Renal pelvis (tissue), 12 donors: ENCODE measurements around the gene RHAG. TPM values are rescaled to one million over a fixed set of nuclear protein-coding genes. Genes with fewer than 3 reads are reported as not detected.
"Not testable (repeated sequence)": the region's sequence is repeated elsewhere in the genome, so short reads cannot be mapped to it uniquely, and the experiment has no call there.

ENCODE experiments used
- DNase-seq: peaks from one replicate; pipeline ENCODE4 v3.0.0-alpha.2; 2013
- long read RNA-seq, 16 experiments: transcript quantifications; one replicate each; lab custom pipeline, GENCODE V29; 2026
- polyA plus RNA-seq, 3 donors: library from polyadenylated mRNA; unstranded; fragments of 120-200 nt; gene quantifications; one replicate each; pipeline ENCODE4 v1.2.1, GENCODE V29; 2013; ENCODE audit not compliant: insufficient read length in 3 of 3

The RHAG gene
- 1 to 10 TPM in 1 of 3 donors, under 1 TPM in 2; 0.71 to 1.6 (median 0.88) TPM for polyA plus RNA-seq
- long read RNA-seq, donor 1, result 0 reads
- long read RNA-seq, donor 2, partial matches to known transcripts, result 0 of 2 reads
- long read RNA-seq, donor 2, other reads (novel, unspliced or antisense), result 0 of 2 reads
- long read RNA-seq, donor 3, result 0 reads
- long read RNA-seq, donor 4, partial matches to known transcripts, result 0 of 1 reads
- long read RNA-seq, donor 4, other reads (novel, unspliced or antisense), result 0 of 1 reads
- long read RNA-seq, donor 5, partial matches to known transcripts, result 0 of 1 reads
- long read RNA-seq, donor 5, other reads (novel, unspliced or antisense), result 0 of 1 reads
- long read RNA-seq, donor 6, result 0 reads
- long read RNA-seq, donor 7, result 0 reads
- long read RNA-seq, donor 8, result 0 reads
- long read RNA-seq, donor 9, result 0 reads
- long read RNA-seq, donor 10, result 0 reads
- long read RNA-seq, donor 11, result 0 reads
- long read RNA-seq, donor 12, partial matches to known transcripts, result 0 of 1 reads
- long read RNA-seq, donor 12, other reads (novel, unspliced or antisense), result 0 of 1 reads
- long read RNA-seq, donor 13, result 0 reads
- long read RNA-seq, donor 14, result 0 reads
- long read RNA-seq, donor 15, partial matches to known transcripts, result 0 of 1 reads
- long read RNA-seq, donor 15, other reads (novel, unspliced or antisense), result 0 of 1 reads
- long read RNA-seq, donor 16, result 0 reads

DNA sequence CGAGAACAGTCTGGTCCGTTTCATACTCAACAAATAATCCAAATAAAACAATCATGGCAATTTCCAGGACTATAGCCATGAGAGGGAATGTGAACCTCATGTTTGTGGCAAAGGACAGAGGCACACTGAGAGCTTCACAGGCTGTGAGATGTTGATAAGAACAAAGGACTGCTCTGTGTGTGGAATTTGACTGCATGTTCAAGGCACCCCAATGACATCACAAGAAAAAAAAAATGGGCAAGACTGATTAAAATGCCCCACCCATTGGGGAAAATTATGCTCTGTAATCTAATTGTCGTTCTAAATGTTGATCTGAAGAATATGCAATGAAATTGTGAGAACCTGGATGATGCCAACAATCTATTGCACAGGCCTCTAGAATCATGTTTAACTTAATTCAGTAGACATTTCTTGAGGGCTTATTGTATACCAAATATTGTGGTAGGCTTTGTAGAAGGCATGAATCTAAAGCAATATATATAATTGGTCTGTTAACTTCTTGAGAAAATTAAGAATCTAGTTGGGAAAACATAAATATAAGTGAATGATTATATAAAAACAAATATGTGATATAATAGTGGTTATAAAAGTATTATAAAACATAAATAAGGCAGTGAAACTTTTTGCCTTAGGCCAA is at the start of gene RHAG:
RHAG (minus strand) TSS at position 127 of the 637 bp plus-strand sequence; CDS start at position 100, 27 bp downstream.
- no peak for DNase-seq

DNA sequence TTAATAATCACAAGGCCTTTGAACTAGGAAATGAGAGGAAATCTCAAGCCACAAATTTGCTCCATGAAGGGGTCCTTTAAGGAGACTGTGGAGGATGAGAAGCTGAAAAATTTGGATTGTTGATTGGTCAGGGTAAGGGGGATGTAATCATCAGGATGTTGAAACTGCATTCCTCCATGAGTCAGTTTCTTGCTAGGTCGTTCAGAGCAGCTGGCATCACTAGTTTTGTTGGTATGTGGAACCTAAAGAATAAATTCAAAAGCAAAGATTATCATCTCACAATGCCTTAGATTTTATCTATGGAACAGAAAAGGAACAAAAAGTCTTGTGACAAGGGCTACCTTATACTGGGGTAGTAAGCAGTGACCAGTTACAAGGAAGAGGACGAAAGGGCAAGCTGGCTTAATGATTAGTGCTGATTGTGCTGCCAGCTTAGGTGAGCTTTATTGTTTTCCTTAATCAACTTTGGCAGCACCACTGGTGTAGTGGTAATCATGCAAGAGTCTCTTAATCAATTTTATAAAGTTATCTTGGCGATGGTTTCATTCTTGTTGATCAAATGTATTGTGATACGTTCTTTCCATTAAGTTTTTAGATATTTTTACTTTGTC is 40.1 kb upstream of the RHAG start:
- no peak for DNase-seq

DNA sequence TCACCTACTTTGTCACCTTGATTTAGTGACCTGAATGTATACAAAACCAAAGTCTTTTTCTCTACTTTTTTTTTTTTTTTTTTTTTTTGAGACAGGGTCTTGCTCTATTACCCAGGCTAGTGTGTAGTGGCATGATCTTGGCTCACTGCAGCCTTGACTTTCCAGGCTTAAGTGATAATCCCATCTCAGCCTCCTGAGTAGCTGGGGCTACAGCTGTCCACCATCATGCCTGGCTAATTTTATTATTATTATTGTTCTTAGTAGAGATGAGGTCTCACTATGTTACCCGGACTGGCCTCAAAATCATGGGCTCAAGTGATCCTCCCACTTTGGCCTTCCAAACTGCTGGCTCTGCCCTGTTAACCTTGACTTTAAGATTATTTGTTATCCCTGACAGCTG is 39.2 kb upstream of the RHAG start:
- DNase-seq, result no peak

DNA sequence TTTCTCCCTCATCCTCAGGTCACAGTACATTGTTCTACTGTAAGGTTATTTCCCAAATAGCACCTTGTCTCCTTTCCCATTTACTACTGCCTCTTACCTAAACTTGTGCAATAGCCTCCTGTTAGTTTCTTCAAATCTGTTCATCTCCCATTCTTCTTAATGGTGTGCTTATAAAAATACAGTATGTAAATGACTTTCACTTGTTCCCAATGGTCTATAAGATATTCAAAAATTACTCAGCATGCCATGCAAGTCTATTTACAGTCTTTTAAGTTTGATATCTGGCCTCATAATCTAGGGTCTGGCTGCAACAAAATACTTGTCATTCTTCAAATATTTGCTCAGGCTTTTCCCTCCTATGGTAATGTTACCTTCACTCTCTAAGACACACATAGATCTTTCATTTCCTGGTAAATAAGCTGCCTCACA is 31.5 kb upstream of the RHAG start:
- peak; percentile 14 for DNase-seq

DNA sequence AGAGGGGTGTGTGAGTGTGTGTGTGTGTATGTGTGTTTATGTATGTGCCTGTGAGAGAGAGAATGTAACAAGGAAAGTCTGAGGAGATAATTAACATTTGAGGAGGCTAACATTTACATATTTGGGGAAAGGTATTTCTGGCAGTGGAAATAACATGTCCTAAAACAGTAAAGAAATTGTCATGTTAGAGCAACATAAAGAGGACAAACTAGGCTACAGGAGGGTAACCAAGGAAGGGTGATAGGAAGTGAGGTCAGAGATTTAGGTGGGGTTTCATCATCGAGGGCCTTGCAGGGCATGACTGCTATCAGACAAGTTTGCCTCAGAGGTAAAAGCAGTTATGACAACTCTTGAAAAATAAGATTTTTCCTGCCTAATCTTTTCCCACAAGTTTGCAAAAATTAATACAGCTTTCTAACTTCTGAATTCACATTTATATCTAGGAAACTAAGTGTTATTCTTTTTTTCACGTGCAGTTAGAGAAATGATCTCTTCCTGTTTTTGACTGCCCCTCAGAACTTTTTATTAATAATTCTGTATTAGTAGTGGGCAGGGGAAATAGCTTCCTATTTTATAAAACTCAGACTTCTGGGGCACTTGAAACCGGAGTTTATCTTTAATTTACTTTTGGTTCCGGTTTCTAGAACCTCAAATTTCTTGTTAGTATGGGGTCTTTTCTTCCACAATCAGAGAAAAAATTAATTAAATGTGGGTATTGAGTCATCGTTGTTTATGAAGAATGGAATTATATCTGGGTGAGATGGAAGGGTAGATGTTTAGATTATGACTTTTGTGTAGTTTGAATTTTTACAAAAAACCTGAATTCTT is 30.5 kb upstream of the RHAG start:
- no peak for DNase-seq

DNA sequence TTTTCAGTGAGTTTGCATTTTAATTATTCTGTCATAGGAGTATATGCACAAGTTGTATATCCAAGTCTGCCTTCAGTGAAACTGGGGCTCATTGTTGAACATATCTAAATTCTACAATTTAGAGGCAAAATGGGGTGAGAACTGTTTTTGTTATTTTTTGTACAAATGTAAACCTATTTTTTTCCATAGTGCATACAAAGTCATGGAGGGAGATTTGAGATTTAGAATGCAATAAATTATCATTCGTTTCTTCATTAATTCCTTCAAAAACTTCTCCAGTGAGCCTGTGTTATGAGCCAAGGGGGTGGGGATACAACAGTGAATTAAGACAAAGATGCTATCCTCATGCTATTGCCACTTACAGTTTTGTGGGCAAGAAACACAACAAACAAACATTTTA is 29.8 kb upstream of the RHAG start:
- no peak for DNase-seq

DNA sequence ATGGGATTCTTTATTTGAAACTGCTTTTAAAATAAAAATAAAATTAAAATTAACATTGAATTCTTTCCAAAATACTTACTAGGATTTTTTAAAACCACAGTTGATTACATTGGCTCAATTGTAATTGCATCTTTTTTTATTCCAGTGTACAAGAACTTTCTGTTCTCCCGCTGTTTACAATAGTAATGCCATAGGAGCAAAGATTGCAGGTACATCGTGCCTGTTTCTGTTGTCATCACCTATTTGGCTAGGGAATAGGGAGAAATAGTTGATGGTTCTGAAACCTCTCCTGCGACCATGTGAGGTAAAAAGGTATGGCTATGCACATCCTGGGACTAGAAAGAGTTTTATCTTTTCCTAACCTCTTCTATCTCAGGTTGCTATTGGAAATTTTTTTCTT is 28.2 kb upstream of the RHAG start:
- DNase-seq, result no peak

DNA sequence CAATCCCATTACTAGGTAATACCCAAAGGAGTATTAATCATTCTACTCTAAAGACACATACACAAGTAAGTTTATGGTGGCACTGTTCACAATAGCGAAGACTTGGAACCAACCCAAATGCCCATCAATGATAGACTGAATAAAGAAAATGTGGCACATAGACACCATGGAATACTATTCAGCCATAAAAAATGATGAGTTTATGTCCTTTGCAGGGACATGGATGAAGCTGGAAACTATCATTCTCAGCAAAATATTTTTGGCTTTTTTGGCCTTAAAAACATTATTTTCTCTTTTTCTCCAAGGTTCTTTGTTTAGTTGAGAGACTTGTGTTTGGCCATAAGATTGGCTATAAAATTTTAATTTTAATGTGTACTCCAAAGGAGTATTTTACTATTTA is 27.4 kb upstream of the RHAG start:
- DNase-seq, result not testable (repeated sequence)

DNA sequence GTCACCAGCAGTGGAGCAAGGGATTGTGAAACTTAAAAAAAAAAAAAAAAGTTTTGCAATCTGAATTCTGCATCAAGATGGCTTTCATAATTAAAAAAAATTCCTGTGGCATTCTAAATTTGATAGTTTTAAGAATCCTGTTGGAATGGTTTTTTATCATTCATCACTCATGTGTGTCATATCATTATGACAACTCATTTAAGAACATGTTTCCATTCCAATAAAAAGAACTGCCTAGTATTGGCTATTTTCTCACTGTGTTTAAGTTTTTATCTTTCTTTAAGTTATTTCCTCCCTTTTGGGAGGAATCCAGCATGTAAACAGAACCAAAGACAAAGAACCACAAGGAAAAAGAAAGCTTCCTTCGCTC is 26.2 kb upstream of the RHAG start:
- DNase-seq, result no peak

DNA sequence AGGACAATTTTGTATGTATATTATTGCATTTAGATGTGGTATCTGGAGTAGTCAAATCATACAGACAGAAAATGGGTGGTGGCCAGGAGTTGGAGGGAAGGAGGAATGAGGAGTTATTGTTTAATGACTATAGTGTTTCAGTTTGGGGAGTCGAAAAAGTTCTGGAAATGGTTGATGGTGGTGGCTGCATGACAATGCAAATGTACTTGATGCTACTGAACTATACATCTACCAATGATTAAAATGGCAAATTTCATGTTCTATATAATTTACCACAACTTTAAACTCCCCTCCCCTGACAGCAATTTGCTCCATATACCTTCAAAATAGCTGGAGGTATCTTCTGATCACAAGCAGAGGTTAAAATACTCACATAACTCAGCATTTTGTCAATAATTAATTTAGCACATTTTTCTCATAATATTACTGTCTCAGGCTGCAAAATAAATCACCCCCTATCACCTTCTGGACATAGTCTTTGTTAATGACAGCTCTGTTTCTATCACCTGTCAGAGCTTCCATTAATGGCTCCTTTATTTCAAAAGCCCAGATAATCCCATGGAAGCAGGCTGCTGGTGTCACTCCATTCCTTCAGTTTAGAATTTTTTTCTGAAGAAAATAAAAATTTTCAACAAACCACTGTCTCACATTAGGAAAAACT is 25.7 kb upstream of the RHAG start:
- no peak for DNase-seq

DNA sequence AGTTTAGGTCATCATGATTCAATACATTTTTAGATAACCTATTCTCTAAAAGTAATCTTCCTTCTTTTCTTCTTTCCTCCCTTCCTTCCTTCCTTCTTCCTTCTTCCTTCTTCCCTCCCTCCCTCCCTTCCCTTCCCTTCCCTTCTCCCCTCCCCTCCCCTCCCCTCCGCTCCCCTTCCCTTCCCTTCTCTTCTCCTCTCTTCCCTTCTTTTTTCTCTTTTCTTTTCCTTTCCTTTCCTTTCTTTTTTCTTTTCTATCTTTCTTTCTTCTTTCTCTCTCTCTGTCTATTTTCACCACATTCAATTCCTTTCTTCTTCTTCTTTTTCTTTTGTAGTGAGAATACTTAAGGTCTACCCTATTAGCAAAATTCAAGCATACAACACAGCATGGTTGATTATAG is 17.3 kb upstream of the RHAG start:
- no peak for DNase-seq

DNA sequence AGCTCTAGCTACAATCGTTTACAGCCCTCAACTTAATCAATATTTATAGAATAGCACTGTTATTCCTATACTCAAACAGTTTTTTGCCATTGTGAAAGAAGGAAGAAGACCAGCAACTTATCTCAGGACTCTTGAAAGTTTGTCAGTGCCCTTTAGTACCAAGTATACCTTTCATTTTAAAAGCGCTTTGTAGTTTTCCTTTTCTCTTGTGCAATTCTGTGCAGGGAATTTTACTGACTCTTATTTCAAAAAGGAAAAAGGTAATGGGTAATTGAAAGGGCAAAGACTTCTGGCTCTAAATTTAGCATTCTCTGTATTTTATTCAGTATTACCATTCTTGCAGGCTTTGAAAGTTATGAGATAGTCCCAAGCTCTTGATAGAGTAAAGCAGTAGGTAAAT is 16.8 kb upstream of the RHAG start:
- no peak for DNase-seq

DNA sequence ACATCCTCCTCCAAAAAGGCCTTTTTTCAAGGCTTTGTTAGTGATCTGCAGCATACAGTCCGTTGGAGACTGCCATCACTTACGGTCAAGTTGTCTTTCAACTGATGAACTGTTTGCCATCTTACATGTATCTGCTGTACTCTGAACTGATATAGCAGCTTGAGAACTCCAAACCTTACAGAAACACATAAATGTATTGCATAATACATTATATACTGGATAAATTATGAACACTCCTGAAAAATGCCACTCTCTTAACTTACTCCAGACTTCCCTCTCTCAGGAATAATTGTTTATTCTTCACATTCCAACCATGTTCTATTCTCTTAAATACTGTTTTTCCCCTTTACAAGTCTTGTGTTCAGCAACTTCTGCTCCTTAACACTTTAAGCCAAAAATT is 14.6 kb upstream of the RHAG start:
- DNase-seq, result no peak

DNA sequence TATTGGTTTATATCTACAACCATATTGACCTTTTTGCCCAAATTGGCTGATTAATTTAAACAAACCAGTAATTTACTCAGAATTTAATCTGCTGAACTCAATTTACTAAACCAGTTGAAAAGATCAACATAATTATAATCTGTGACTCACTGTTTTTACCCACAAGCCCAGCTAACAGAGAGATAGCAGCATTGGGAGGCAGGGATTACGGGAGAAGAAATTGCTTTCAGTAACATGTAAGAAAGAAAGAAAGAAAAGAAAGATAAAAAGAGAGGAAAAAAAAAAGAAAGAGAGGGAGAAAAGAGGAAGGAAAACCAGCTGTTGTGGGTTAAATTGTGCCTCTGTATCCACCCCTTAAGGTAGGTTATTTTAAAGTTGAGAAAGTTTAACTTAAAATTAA is 13.3 kb upstream of the RHAG start:
- DNase-seq, result no peak

DNA sequence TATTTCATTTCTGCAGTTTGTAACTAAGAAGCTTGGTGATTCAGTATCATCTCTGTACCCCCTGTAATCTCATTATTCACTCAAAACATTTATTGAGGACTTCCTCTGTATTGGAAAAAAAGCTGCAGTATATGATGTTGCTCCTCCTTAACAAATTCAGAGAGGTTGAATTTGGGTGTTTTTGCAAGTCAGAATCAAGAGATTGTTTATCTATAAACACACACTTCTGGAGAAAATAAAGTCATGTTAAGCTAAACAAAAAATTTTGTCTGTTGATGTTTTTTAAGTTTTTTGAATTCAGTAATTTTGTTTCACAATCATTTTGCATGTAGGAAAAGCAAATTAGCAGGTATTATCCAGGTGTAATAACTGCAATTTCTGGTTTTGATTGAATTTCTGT is 11.4 kb upstream of the RHAG start:
- DNase-seq, result no peak

DNA sequence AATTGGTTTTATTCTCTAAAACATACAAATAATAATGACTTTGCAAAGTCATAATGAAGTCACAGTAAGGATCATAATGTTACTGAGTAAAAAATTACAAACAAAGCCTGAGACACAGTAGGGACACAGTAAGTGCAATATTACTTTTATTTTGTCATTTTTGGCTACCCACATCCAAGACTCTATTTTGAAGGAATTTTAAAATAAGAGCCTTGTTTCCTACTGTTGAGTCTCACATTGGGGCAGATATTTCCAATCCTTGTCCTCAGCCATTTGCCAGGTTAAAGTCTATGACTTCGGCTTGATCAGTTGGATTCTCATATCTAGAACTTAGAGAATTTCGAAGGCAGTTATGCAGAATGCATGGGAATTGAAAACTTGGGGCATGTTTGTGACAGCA is 10.8 kb upstream of the RHAG start:
- DNase-seq, result no peak

DNA sequence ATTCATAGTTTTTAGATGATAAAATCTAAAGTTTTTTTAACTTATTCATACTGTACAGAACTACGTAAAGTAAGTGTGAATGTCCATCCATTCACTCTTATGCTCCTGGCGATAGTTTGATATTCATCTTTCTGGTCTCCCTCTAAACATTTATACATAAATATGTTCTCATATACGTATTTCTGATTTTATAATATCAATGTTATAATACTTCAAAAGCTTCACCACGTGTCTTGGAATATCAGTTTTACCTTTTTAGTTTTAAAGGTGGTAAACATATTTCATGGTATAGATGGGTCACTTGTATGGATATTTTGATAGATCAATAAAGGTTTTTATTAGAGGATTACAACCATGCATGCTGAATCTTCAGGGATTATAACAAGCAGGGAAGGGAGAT is 10.3 kb upstream of the RHAG start:
- no peak for DNase-seq

DNA sequence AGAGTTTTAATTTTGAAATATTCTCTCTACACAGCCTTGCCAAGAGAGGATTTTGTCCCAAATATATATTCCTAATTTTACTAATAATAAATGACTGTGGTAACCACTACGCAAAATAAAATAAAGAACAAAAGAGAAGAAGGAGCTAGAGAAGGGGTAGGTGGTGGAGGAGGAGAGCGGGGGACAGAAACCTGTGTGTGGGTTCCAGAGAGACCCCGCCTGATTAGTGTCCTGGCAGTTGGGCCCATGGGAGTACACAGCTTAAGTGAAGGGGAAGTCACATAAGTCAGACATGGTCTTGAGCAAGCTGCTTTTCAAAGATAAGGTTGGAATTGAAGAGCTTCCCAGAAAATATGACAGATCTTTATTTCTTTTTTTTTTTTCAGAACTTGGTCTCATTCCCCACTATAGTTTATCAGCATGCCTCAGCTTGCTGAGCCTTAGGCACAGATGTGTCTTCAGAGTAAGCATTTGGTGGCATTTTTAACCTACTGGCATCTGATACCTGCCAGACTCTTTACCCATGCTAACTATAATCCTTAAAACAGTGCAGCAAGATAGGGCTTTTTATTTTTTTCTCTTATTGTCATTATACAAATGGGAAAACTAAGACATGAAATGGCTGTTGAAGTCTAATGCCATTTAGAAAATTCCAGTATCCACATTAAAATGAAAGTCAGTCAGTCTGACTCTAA is 9.6 kb upstream of the RHAG start:
- DNase-seq, result no peak

DNA sequence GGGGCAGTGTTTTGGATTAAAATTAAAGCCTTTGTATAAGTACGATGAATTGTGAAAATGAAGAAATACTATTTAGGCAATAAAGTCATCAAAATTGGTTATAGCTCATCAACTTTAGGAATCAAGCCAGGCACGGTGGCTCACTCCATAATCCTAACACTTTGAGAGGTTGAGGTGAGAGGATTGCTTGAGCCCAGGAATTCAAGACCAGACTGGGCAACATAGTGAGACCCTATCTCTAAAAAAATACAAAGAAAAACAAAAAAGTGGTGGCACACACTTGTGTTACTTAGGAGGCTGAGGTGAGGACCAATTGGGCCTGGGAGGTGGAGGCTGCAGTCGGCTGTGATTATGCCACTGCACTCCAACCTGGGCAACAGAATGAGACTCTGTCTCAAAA is 8.5 kb upstream of the RHAG start:
- no peak for DNase-seq

DNA sequence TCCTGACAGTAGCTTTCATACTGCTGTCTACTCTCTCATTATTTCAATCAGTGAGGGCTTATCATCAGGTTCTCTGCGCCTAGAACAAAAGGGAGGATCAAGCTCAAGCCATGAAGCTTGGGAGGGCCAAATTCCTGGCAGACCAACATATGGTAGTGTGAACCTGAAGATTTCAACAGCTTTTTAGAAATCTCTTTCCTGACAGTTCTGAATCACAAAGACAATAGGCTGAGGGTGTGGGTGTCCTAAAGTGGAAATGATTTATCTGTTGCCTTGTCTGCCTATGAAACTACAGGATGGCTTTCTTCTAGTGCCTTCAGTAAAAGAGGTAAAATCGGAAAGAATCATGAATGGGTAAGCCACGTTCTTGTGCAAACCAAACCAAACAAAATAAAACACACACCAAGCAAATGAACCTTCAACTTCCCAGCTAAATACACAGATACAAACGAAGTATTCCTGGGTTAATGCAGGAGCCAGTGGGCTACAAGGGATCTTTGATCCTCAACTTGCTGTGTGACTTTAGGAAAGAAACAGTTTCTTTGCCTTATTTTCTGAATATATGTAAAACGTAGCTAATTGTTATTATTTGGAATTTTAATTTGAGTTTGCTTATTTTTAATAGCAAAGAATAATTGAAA is 2.7 kb upstream of the RHAG start:
- DNase-seq, result no peak
